Measurements from ENCODE around the gene RPS6KA1.

RPS6KA1 gene

DNA sequence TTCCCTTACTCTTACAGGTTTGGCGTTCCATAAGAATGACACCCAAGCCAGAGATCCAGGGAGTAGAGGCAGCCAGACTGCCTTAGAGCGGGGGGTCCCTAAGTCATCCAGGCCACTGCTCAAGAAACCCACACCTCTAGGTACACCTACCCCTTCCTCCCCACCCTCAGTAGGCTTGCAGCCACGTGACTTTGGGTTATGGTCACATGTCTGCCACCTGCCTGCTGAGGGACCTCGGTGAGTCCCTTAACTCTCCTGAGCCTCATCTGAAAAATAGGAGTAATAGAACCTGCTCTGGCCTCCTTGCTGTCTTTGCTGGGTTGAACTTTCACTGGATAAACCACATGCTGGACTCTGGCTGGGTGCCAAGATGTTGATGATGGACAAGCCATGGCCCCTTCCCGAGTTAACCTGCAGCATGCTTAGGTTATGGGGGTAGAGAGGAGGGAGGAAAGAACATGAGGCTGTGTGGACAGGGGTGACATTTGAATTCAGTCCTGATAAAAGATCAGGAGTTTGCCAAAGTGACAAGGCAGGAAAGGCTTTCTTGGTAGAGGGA lies 4.5 kb downstream of the RPS6KA1 start:
- DNase-seq, result no peak

- no peak for DNase-seq
Measured at GRCh38 chr1:26535201-26535600, 5.6 kb downstream of the RPS6KA1 start.

- no peak for DNase-seq
Measured at GRCh38 chr1:26536081-26536480, 6.5 kb downstream of the RPS6KA1 start.

- no peak for DNase-seq
Measured at GRCh38 chr1:26536521-26536920, 7.0 kb downstream of the RPS6KA1 start.

DNA sequence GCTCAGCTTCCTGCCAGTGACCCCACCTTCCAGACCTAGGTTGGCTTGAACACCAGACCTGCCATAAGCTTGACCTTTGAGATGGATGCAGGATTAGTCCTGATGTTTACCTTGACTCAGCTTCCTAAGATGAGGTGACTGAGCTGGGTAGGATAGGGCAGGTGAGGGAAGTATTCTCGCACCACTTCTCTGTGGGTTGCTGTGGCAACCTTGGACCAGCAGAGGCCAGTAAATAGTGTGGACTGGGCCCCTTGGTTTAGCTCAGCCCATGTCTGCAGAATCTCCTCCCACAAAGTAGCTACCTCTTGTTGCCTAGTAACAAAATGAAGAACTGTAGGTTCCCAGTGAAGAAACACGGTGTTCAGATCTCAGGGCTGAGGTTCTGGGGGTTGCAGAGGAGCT lies 8.4 kb downstream of the RPS6KA1 start:
- DNase-seq, result no peak

- DNase-seq, result peak; percentile 78
Measured at GRCh38 chr1:26538480-26539412, 9.2 kb downstream of the RPS6KA1 start.

- no peak for DNase-seq
Measured at GRCh38 chr1:26539722-26540121, 10.2 kb downstream of the RPS6KA1 start.

DNA sequence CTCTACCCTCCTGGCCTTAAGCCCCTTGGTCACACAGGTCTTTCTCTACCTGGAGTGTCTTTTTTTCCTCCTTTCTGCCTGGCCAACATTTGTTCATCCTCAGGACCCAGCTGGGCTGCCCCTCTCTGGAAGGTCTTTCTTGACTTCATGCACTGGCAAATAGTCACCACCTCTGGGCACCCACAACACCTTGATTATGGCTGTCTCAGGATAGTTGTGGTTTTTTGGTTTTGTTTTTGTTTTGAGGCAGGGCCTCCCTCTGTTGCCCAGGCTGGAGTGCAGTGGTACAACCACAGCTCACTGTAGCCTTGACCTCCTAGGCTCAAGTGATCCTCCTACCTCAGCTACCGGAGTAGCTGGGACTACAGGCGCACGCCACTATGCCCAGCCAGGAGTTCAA lies 10.8 kb downstream of the RPS6KA1 start:
- peak; percentile 62 for DNase-seq

GRCh38 chr1:26541431-26541815 lies 11.9 kb downstream of the RPS6KA1 start:
- no peak for DNase-seq

DNA sequence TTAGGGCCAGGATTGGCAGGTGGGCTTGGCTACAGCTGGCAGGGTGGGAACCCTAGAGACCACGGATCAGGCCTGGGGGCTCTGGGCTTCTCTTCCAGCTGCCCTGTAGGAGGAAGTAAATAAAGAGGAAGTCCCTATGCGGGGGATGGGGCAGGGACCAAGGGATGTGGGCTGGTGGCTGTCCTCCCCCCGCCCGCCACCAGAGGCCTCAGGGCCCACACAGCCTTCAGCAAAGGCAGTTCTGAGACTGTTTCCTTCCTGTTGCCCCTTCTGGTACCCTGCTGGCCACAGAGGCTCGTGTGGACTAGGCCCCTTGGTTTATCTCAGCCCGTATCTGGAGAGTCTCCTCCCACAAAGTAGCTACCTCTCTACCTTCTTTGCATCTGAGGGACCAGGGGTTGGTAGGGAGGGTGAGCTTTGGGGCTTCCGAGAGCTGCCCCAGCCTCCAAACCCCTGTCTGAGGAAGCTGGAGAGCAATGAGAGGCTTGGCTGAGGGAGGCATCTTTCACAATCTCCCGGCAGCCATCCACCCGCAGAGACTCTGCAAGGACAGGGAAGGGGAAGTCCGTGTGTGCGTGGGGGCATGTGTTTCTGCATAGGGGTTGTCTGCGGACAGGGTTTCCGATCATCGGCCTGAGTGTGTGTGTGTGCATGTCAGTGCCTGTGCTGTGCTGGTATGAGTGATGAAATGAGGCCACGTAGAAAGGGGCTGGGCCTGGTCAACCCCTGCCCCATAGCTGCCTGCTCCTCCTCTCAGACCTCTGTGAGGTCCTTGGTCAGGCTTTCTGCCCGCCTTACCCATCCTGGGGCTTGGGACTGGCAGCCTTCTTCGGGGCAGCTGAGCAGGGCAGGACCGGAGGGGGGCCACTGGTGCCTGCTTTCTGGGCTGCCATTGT lies 12.5 kb downstream of the RPS6KA1 start:
- DNase-seq, result peak; percentile 91

GRCh38 chr1:26542771-26543451 lies 13.3 kb downstream of the RPS6KA1 start:
- no peak for DNase-seq

DNA sequence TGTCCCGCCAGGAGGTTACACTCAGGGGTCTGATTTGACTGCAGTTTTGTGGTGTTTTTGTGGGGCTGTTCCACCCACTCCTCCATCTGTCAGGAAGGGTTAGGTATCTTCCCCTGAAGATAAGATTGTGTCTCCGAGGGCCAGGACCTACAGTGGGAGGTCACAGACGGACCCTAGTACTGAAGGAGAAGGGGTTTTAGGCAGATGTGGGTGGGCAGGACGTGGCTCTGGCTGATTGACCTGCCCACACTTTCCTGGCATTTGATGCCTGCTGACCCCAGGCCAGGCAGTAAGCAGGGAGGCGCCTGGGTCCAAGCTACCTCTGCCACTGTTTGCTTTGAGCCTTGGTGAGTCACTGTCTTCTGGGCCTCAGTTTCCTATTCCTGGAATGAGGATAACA lies 13.9 kb downstream of the RPS6KA1 start:
- no peak for DNase-seq

DNA sequence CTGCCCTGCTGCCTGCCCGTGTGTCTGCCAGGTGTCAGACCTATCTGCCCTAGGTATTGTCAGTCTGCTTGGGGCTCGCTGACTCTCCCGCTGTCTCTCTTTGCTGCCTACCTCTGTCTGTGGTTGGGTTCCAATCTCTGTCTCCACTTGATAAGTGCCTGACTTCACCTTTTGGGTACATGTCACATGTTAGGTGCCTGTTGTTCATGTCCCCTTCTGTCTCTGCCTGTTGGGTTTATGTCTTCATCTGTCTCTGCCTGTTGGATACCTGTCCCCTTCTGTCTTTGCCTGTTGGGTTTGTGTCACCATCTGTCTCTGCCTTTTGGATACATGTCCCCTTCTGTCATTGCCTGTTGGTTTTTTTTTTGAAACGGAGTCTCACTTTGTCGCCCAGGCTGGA lies 14.6 kb downstream of the RPS6KA1 start:
- DNase-seq, result no peak

- DNase-seq, result no peak
Measured at GRCh38 chr1:26545969-26546323, 16.4 kb downstream of the RPS6KA1 start.

- no peak for DNase-seq
Measured at GRCh38 chr1:26546375-26546774, 16.8 kb downstream of the RPS6KA1 start.

- DNase-seq, result no peak
Measured at GRCh38 chr1:26546819-26547218, 17.3 kb downstream of the RPS6KA1 start.

- no peak for DNase-seq
Measured at GRCh38 chr1:26548841-26549240, 19.3 kb downstream of the RPS6KA1 start.

GRCh38 chr1:26550946-26551345 lies 21.4 kb downstream of the RPS6KA1 start:
- no peak for DNase-seq

DNA sequence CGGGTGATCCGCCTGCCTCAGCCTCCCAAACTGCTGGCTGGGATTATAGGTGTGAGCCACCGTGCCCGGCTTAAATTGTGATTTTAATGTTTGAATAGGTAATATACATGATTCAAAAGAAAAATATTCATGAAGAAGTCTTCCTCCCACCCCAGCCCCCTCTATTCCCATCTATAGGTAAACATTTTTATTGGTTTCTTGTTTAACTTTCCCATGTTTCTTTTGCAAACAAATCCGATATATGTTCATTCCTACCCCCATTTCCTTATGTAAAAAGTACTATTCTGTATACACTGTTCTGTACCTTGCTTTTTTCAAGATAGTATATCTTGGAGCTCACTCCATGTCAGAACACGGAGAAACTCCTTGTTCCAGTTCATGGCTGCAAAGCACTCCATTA lies 23.2 kb downstream of the RPS6KA1 start:
- DNase-seq, result no peak

GRCh38 chr1:26553942-26554682 lies 24.6 kb downstream of the RPS6KA1 start:
- DNase-seq, result no peak

DNA sequence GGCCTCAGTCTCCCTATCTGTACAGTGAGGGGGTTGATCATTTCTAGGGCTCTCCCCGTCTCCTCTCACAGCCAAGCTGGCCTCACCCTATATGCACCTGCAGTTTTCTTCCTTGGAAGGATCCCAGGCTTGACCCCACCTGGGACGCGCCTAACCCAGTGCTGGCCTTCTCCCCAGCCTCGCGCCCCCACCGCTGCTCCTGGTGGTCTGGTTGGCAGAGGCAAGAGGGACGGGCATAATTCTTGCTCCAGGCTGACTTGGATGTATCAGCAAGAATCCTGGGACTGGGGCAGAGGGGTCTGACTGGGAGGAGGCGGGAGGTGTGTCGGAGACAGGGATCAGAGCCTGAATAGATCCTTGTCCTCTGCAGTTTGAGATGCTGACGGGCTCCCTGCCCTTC lies 25.2 kb downstream of the RPS6KA1 start:
- no peak for DNase-seq

DNA sequence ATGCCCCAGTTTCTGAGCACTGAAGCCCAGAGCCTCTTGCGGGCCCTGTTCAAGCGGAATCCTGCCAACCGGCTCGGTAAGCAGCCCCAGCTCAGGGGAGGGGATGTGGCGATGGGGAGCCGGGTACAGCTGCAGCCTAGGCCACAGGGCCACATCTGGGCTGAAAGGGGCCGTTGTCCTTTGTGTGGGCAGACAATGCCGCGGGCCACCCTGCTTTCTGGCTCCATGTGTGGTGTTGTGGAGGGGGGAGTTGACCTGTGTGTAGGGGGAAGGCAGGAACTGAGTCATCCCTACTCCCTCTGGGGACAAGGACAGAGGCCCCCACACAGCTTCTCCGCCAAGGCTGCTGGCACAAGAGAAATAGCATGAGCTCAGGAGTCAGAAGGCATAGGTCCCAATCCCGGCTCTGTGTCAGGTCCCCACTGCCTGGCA lies 26.0 kb downstream of the RPS6KA1 start:
- no peak for DNase-seq

All from activated CD4-positive, alpha-beta T cell treated with anti-CD3 and anti-CD28 coated beads, Interleukin-2, Interleukin-6, amounts not matched to agents 100 ng/mL and 50 ng/mL, durations not matched to agents 16 hours and 8 hours (primary cell).